ENCODE data around the gene SGSM1. TPM values are rescaled to one million over a fixed set of nuclear protein-coding genes. Genes with fewer than 3 reads are reported as not detected.

SGSM1 gene
- total and polyA plus RNA-seq, 2 donors from 2014 or later, result 3.6 to 4.7 TPM

GRCh38 chr22:24824250-24824649, 18.2 kb downstream of the SGSM1 start:
- Histone ChIP-seq H3K4me3 (ENCODE audit: low read length in 3 of 3) (no peak overlapping the region), H3K27ac (ENCODE audit: low read depth in 2 of 2, low read length in 2 of 2) (no peak overlapping the region), H3K9me3 (ENCODE audit: control insufficient read depth in 2 of 3, insufficient read depth in 1 of 3, low read length in 3 of 3) (no peaks in the 10 kb centered on the region), H3K9ac (ENCODE audit: low read length in 3 of 3) (no peak overlapping the region), H3K4me1 (ENCODE audit: control insufficient read depth in 2 of 3, insufficient read depth in 2 of 3, low read depth in 1 of 3, low read length in 3 of 3) (peaks cover 0 to 10% (median 5%) of the 10 kb centered on the region in 3 donors), H3K27me3 (ENCODE audit: control insufficient read depth, insufficient read depth, low read length) (no peaks in the 10 kb centered on the region), H3K36me3 (ENCODE audit: control insufficient read depth in 2 of 3, insufficient read depth in 3 of 3, low read length in 3 of 3) (no peaks in the 10 kb centered on the region)
- FAIRE-seq, result no peak
- TF ChIP-seq, protein P1, sequence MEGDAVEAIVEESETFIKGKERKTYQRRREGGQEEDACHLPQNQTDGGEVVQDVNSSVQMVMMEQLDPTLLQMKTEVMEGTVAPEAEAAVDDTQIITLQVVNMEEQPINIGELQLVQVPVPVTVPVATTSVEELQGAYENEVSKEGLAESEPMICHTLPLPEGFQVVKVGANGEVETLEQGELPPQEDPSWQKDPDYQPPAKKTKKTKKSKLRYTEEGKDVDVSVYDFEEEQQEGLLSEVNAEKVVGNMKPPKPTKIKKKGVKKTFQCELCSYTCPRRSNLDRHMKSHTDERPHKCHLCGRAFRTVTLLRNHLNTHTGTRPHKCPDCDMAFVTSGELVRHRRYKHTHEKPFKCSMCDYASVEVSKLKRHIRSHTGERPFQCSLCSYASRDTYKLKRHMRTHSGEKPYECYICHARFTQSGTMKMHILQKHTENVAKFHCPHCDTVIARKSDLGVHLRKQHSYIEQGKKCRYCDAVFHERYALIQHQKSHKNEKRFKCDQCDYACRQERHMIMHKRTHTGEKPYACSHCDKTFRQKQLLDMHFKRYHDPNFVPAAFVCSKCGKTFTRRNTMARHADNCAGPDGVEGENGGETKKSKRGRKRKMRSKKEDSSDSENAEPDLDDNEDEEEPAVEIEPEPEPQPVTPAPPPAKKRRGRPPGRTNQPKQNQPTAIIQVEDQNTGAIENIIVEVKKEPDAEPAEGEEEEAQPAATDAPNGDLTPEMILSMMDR (IDR thresholded peaks at IDR 0.05; ENCODE audit: borderline replicate concordance, extremely low read depth, insufficient read depth), result no peak
- DNase-seq, result no peak
- intact Hi-C loops (cut with DNase I), result no loop called here

DNA sequence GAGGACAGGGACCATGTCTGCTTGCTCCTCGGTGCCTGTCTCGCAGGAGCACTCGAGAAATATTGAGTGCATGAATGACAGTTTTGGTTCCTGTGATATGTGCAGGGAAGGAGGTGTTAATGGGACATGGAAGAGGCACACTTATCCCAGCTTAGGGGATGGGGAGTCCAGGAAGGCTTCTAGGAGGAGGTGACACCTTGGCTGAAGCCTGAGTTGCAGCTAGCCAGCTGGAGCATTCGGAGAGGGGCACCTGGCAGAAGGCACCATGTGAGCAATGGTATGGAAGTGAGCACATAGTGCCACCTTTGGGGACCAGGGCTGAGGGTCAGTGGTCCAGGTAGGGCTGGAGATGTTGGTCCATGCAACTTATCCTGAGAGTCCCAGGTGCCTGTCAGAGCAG, 18.9 kb downstream of the SGSM1 start:
- Histone ChIP-seq H3K4me1 (ENCODE audit: control insufficient read depth in 2 of 3, insufficient read depth in 2 of 3, low read depth in 1 of 3, low read length in 3 of 3) (peaks cover 0 to 9% (median 5%) of the 10 kb centered on the region in 3 donors), H3K36me3 (ENCODE audit: control insufficient read depth in 2 of 3, insufficient read depth in 3 of 3, low read length in 3 of 3) (no peaks in the 10 kb centered on the region), H3K9ac (ENCODE audit: low read length in 3 of 3) (no peak overlapping the region), H3K27me3 (ENCODE audit: control insufficient read depth, insufficient read depth, low read length) (no peaks in the 10 kb centered on the region), H3K27ac (ENCODE audit: low read depth in 2 of 2, low read length in 2 of 2) (no peak overlapping the region), H3K4me3 (ENCODE audit: low read length in 3 of 3) (no peak overlapping the region), H3K9me3 (ENCODE audit: control insufficient read depth in 2 of 3, insufficient read depth in 1 of 3, low read length in 3 of 3) (no peaks in the 10 kb centered on the region)
- DNase-seq (no peak), FAIRE-seq (no peak)
- TF ChIP-seq, protein P1 (IDR thresholded peaks at IDR 0.05; ENCODE audit: borderline replicate concordance, extremely low read depth, insufficient read depth), result no peak
- intact Hi-C loops (cut with DNase I), result no loop called here

DNA sequence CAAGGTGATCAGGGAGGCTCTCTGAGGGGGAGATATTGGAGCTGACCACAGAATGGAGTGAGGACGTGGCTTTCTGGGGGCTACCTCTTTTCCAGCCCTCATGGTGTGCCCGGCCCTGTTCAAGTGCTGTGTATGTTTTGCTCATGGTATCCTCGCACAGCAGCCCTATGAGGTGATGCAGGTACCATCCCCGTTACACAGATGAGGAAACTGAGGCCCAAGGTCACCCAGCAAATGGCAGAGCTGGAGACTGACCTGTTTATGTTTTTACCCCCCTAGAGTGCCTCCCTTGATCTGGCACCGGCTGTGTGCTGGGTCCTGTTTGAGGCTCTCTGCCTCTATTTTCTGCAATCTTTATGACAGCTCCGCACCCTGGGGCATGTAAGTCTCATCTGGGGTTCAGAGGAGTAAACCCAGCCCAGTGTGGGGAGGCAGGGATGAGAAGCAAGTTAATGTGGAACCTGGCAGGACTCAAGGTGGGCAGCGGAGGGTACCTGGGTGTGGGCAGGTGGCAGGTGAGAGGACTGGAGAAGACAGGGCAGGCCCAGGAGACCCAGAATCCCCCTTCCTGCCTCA, 20.8 kb downstream of the SGSM1 start:
- no peaks in the 10 kb centered on the region for H3K27me3 ChIP-seq (ENCODE audit: control insufficient read depth, insufficient read depth, low read length)

More for the DNA sequence above, 20.8 kb downstream of the SGSM1 start:
- intact Hi-C loops (cut with DNase I), result no loop called here
- no peak for FAIRE-seq
- DNase-seq, result no peak
- Histone ChIP-seq H3K4me1 (ENCODE audit: control insufficient read depth in 2 of 3, insufficient read depth in 2 of 3, low read depth in 1 of 3, low read length in 3 of 3) (peaks cover 0 to 3% (median 0%) of the 10 kb centered on the region in 3 donors), H3K36me3 (ENCODE audit: control insufficient read depth in 2 of 3, insufficient read depth in 3 of 3, low read length in 3 of 3) (no peaks in the 10 kb centered on the region), H3K27ac (ENCODE audit: low read depth in 2 of 2, low read length in 2 of 2) (no peak overlapping the region), H3K9ac (ENCODE audit: low read length in 3 of 3) (no peak overlapping the region), H3K9me3 (ENCODE audit: control insufficient read depth in 2 of 3, insufficient read depth in 1 of 3, low read length in 3 of 3) (no peaks in the 10 kb centered on the region), H3K4me3 (ENCODE audit: low read length in 3 of 3) (no peak overlapping the region)
- TF ChIP-seq, protein P1 (IDR thresholded peaks at IDR 0.05; ENCODE audit: borderline replicate concordance, extremely low read depth, insufficient read depth), result no peak
